NCI-H2107 treated with DMSO at 0.1 percent for 48 hours (cell line): ENCODE results near the gene TEKT5.

Source experiments
- DNase-seq: peaks from one replicate; lab custom pipeline; 2025; ENCODE audit not compliant: unreplicated experiment; lab: John Stamatoyannopoulos, UW

Gene TEKT5

DNA sequence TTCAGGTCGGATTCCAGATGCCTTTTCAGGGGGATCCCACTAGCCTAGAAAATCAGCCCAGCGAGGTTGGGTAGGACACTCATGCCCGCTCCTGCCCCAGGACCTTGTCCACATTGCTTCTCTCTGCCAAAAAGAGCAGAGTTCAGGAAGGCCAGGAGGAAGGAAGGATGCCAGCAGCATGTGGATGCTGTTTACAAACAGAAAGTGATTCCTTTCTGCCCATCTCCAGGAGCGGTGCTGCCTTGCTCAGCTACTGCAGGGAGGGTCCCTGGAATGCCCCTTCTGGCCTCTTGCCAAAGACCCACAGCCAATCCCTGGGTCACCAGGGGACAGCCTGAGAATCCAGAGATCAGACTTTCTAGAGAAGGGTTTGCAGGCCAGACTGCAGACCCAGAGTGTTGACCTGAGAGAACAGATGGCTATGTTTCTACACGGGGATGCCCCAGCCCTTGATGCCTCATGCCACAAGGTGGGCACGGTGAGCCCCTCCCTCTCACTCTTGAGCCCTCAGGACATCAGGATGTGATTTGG is 82.0 kb downstream of the TEKT5 start:
- DNase-seq, result no peak

DNA sequence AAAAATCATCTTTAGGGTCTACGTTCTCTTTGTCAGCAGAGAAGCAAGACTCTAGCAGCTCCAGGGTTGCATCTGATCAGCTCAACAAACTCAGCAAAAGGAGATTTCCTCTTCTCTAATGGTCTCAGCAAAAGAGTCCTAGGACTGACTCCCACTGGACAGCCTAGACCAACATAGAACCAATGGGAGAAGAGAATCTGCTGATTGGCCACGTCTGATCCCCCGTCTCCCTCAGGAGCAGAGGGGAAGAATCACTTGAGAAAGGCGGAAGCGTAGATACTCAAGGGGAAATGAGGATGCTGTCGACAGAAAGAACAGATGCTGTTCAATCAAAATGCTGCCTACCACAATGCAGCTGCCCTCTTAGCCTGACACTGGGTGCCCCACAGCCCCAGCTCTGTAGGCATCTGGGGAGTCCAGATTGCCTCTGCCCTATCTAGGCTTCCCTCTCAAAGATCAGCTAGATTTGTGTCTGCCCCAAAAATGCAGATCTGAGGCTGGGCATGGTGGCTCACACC is 82.8 kb downstream of the TEKT5 start:
- no peak for DNase-seq

DNA sequence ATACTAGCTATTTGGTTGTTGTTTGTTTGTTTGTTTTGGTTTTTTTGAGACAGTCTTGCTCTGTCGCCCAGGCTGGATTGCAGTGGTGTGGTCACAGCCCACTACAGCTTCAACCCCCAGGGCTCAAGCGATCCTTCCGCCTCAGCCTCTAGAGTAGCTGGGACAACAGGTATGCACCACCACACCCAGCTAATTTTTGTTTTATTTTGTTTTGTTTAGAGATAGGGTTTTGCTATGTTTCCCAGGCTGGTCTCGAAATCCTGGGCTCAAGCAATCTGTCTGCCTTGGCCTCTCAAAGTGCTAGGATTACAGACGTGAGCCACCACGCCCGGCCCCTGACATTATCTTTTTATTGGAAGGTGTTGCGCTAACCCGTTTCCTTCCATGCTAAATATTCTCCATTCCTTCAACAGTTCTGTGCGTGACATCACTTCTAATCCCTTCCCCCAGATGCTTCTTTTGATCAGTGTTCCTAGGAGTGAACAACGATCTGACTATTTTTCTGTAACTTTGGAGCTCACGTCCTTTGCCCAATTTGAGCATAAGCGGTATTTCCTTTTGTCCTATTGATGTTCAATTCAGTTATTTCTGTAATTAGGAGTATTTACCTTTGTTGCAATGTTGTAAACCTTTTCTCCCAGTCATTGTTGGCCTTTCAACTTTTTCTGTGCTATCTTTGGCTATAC is 84.1 kb downstream of the TEKT5 start:
- DNase-seq, result no peak

DNA sequence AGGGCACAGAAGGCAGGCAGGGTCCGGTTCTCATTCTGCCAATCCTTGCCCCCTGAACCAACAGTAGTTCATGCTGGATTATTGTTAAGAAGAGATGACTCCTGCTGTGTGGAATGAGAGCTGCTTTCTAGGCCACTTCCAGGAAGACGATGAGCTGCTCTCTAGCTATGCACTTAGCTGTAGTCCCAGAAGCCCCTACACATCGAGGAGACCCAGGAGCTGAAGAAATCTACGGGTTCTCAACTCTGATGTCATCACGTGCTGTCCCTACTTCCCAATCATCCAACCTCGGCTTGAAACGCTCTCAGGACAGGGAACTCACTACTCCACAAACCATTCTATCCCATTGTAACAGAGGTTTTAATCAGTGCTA is 85.3 kb downstream of the TEKT5 start:
- DNase-seq, result no peak

DNA sequence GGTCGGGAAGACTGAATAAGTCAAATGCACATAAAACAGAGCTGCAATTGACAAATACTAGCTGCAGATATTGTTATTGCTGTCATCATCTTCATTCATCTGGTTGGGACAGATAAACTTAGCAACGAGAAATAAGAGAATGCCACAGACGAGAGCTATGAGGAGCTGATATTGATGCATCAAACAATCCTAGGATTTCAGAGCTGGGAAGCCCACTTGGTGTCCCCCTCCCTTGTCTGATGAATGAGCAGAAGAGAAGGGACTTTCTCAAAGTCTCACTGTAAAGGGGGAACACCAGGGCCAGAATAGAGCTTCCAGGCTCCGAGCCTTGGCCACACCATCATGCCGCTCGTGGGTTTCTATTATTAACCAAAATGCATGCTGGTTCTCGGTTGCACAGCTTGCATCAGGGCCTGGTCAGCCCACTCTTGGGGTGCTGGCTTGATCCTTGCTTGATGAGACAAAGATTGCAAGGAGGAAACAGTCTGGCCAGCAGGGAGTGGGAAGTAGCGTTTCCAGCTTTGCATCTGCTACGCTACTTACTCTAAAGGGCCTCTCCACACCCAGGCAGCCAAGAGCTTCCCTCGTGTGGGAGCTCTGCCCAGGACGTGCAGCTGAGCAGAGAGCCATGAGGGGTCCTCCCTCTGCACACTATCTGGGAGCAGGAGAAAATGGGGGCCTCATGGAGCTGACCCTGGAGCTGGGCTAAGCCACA is 85.9 kb downstream of the TEKT5 start:
- DNase-seq, result no peak

DNA sequence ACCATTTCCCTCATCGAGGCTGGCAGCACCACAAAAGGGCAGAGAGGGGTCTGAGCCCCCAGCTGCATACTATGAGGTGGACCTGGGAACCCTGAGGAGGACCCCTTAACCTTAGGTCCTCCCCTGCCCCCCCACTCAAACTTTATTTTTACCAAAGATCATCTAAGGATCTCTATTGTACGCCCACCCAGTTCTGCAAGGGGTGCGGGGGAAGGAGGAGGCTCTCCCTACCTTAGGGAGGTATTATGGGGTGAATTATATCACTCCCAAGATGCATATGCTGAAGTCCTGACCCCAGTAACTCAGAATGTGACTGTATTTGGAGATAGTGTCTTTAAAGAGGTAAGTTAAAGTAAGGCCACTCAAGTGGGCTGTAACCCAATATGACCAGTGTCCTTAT is 87.6 kb downstream of the TEKT5 start:
- no peak for DNase-seq

DNA sequence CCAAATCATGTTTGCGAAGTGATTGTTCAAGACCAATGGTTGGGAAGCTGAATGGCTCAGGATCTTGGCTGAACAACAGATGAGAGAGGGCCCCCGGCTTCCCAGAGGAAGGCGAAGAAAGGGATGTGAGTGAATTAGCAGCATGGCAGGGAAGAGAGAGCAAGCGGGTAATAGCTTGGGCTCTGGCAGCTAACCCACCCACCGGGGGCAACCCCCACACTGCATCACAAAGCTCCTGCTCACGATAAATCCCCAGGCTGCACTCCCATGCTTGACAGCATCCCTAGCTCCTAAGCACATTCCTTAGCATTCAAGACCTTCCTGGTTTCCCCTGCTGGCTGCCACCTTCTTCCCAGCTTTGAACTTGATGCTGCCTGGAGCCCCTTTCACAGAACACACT is 88.1 kb downstream of the TEKT5 start:
- DNase-seq, result no peak

DNA sequence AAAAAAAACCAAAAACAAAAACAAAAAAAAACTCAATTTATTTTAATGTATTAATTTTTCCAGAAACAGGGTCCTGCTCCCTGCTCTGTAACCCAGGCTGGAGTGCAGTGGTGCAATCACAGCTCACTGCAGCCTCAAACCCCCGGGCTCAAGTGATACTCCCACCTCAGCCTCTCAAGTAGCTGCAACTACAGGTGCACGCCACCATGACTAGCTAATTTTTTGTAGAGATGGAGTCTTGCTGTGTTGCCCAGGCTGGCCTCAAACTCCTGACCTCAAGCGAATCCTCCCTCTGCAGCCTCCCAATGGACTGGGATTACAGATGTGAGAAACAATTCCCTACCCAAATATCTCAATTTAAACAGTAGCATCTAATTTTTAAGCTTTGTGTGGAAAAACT is 89.1 kb downstream of the TEKT5 start:
- no peak for DNase-seq

DNA sequence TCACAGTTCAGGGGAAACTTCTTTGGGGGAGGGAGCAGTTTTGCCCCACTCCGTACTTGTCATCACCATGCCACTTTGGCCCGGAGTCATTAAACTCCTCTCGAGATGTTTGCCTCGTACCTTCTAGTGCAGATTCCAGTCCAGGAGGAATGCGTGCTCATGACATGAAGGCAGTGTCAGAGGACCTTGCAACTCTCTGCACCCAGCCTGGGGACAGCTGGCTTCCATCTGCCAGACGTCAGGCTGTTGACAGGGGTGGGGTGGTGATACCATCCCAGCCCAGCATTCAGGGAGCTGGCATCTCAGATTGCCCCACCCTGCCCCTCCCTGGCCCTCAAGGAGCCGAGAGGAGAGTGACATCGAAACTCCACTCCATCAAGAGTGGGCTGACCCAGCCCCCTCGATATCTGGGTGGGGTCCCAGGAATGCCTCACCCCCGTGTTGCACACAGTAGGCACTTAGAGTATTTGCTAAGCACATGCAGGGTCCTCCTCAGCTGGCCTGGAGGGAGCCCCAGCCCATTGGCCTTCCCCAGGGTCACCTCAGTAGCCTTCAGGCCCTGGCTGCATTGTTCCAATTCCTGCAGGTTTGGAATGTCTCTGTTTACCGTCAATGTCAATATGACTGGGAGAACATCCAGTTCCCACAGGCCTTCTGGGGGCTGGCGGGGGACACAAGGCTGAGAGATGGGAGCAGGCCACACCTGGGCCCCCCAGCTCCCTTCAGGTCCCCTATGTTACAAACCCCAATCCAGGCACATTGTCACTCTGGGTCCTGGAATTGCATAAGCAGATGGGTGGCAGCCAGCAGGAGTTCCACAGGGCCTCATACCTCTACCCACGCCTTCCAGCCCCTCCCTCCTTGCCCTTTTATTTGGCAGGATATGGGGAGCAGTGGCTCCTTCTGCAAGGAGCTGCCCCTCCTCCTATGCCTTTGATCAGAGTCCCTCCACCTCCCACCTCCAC is 93.0 kb downstream of the TEKT5 start:
- no peak for DNase-seq

DNA sequence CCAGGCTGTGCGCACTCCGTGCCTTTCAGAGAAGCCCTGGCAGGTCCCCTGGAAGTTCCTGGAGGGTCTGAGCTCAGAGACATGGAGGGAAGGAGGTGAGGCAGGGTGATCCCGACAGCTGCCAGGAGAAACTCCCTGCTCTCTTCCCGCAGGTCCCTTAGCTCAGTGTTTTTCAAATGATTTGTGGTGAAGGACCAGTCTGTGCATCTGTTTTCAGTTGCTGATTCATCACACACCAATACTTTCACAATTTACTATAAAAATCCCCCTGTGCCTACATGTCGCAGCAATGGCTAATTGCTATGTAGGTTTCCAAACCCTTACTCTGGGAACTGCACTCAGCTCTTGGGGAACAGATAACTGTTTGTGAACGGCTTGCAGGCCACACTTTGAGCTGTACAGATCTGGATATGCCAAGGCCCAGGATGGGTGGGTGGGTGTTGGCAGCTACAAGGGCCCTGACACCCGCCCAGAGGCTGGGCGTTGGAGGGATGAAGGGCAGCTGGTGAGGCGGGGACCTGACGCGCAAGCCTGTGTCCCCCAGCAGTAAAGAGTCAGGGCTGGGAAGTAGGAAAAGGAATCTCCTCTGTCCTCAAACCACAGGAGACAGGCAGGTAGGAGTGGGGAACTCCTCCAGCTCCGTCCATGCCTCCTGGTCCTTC is 93.8 kb downstream of the TEKT5 start:
- DNase-seq, result no peak

DNA sequence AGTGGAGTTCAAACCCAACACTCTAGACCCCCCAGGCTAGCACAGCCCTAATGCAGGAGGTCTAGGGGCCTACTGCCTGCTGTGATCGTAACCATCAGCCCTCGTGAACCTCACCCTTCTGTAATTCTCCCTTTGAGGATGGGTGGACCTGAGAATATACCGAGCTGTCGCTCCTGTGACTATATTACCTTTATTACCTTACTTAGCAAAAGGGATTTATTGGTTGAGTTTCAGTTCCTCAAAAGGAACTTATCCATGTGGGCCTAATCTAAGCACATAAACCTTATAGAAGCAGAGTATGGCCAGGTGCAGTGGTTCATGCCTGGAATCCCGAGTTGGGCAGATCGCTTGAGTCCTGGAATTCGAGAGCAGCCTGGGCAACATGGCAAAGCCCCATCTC is 95.1 kb downstream of the TEKT5 start:
- no peak for DNase-seq

DNA sequence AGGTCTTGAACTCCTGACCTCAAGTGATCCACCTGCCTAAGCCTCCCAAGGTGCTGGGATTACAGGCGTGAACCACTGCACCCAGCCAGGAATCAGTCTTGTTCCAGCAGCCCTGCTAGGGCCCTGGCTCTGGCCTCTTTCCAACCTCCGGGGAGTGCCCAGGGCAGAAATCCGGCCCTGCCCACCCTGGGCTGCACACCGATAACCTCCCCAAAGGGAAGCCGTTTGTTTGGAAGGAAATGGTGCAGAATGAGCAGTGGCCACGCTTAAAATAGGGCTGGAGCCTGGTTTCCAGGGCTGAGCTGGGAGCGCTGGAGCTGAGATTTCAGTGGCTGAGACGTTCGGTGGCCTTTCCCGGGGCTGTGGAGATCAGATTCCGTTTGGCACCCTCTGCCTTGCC is 96.6 kb downstream of the TEKT5 start:
- no peak for DNase-seq

DNA sequence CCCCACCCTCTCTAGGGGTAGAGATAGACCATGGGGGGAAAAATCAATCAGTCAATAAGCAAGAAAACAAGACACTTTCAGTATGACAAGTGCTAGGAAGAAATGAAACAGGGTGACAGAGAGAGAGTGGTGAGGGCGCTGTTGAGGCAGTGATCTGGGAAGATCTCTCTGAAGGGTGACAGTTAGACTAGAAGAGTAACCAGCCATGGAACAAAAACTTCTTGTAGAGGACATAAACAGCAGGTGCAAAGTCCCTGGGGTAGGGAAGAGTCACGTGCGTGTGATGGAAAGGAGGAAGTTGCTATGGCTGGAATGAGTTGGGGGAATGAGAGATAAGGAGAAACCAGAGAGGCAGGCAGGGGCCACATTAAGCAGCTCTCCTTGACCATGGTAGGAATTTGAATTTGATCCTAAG is 97.5 kb downstream of the TEKT5 start:
- no peak for DNase-seq

DNA sequence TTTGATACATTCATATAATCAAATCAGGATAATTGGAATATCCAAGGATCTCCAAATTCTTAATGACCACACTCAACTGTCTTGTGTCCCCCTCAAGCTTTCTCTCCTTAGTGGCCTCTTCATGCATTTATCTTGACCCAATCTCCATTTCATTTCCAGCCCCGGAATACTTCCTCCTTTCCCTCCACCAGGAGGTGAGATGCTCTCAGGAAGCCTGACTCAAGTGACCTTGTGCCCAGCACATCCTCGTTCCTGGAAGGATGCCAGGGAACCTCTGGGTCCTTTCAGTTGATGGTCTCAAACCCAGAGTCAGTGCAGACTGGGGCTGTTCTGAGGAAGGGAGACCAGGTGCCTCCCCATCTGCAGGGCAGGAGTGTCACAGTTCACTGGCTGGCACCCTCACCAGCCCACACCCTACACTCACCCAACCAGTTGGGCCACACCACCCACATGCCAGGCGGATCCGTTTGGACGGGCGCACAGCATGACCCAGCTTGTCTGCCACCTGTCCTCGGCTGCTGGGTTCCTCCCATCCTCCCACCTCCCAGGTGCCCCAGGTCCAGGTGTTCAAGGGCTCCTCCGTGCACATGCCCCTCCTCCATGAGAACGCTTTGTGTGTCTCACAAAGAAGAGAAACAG is 100.3 kb downstream of the TEKT5 start:
- DNase-seq, result peak; percentile 40

DNA sequence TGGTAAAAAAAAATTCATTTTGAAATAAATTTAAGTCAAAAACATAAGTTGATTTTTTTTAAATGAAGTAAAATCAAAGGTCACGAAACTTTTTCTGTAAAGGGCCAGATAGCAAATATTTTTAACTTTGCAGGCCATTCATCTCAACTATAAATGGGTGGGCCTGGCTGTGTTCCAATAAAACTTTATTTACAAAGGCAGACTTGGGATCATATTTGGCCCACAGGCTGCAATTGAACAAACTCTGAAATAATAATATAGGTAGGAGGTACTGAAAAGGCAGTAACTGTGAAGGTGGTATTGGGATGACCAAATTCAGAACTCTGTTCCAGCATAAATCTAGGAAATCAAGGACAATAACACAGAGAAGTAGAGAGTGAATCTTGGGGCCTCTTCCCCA is 102.1 kb downstream of the TEKT5 start:
- no peak for DNase-seq

DNA sequence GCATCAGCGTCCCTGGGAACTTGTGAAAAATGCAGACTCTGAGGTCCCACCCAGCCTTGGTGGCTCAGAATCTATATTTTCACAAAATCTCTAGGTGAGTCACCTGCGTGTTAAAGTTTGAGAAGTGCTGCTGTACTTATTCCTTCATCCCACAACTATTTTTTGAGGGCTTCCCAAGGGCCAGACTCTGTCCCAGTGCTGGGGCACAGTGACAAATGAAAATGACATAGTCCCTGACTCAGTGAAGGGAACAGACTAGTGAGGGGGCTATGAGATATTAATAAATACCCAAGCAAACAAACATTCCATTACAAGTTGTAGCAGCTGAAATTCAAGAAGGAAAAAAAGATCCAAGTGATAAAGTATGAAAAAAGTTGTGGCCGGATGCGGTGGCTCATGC is 104.4 kb downstream of the TEKT5 start:
- no peak for DNase-seq

DNA sequence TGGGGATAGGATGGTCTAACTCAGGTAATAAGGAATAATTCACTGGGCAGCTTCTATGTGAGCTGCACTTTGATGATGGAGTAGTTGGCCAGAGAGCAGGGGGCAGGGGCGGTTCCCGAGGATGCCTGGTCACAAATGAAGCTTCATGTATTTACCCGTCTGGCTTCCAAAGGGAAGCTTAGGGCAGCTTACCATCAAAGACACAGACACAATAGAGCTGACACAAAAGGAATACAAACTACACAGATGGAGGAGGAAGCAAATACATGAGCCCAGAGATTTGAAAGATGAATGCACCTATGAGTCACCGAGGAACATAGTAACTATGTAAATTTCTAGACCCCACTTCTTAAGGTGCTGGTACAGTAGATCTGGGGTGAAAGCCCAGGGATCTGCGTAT is 105.6 kb downstream of the TEKT5 start:
- DNase-seq, result no peak

DNA sequence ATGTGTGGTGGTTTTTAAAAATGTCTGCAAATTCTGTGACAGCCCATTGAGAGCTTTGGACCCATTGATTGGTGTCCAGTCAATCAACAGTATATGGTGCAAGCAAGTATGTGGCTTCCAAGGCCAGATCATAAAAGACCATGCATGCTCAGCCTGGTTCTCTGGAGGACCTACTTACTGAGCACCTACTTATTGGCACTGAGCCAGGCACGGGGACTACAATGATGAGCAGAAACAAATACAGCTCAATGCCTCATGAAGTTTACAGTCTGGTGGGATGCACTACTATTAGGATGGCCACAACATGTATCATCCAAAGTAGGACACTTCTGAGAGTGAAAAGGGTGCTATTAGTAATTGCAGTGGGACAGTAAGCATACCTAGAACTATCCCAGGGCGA is 107.1 kb downstream of the TEKT5 start:
- DNase-seq, result no peak

DNA sequence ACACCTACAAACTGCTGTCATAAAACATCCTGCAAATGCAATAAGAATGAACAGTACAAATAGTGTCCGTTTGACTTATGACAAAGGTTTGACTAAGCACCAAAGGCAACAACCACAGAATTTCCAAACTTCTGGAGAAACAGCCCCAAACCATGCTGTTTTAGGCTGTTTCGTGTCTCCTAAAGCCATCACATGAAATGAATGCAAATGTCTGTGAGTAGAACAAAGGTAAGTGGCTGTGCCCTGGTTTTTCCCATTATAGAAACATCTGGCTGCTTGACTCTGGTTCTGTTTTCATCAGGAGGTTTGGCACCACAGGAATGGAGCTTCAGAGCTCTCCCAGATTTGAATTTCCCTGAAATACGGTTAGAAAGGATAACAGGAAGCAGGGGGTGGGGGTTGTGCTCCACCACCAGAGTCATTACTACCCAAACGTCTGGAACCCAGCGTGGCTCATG is 109.7 kb downstream of the TEKT5 start:
- DNase-seq, result no peak

DNA sequence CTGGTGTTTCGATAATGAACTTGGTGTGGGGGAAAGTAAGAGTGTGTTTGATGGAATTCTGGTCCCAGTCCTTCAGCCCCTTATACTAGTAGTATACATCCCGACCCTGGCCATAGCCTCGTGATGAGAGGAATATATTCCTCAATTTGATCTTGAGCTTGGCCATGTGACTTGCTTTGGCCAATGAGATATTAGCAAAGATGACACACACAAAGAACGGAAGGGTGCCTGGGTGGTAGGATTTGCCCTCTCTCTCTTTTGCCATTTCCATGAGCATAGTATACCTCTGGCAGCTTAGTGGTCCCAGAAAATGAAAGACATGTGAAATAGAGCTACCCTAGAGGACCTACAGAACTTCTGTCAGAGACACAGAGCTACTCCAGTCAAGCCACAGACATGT is 111.5 kb downstream of the TEKT5 start:
- DNase-seq, result no peak
